HepG2 (cell line): ENCODE measurements around the gene NFATC3. TPM values are rescaled to one million over a fixed set of nuclear protein-coding genes. Genes with fewer than 3 reads are reported as not detected.

ENCODE experiments used
- ATAC-seq: fragments of 200-7000 bp; cut with Tn5 transposase; 3 replicates; pipeline ENCODE4 v1.9.1; 2020; ENCODE audit warnings: mild to moderate bottlenecking, moderate library complexity
- BruUV-seq: library from RNA; stranded (reverse); fragments of 400-500 nt; replicated peaks from 2 replicates; lab custom pipeline; 2021; lab: Mats Ljungman, UMichigan
- CTCF ChIA-PET: fragments of 300-600 bp; formaldehyde crosslinking; extraction: SDS; loops from one replicate; lab custom pipeline; 2021; ENCODE audit warnings: low total read pairs, inconsistent platforms, low intra/inter-chr PET ratio; lab: Yijun Ruan, JAX
- POLR2A ChIA-PET: fragments of 350-600 bp; sonication (Branson Sonifier 250); formaldehyde crosslinking; loops from one replicate; lab custom pipeline; 2020; ENCODE audit warnings: antibody characterized with exemption, inconsistent platforms; lab: Yijun Ruan, JAX
- DNase-seq: peaks from one replicate; pipeline ENCODE4 v3.0.0-alpha.2; 2015; ENCODE audit warnings: low spot score
- FAIRE-seq: peaks from 3 replicates; lab custom pipeline; 2011; peaks lifted over from hg19 to GRCh38; lab: Jason Lieb, UNC
- H2AFZ ChIP-seq: one replicate; pipeline ENCODE4 v1.6.1; 2011; ENCODE audit warnings: low read length, inconsistent platforms
- H3K27ac ChIP-seq: fragments of 300-600 bp; 3 replicates; pipeline ENCODE4 v1.8.0; 2011; ENCODE audit warnings: mixed run types, mild to moderate bottlenecking, mixed read lengths, low read length, inconsistent platforms; ENCODE audit not compliant: insufficient read depth; ENCODE audit errors: extremely low read length
- H3K27me3 ChIP-seq, 2 experiments: fragments of 200-600 bp in 1 of 2; 2 replicates in 1 of 2; 3 replicates in 1 of 2; pipeline versions ENCODE4 v1.6.0 to v1.8.0; 2011; ENCODE audit warnings: low read length in 2 of 2, mild to moderate bottlenecking in 2 of 2, moderate library complexity in 2 of 2, inconsistent platforms in 1 of 2; ENCODE audit not compliant: insufficient read depth in 2 of 2, control insufficient read depth in 1 of 2
- H3K36me3 ChIP-seq, 2 experiments: fragments of 200-600 bp in 1 of 2; replicated peaks in 1 of 2; 2 replicates in 1 of 2; 3 replicates in 1 of 2; pipeline versions ENCODE4 v1.5.1 to v1.8.0; 2011; ENCODE audit warnings: low read length in 2 of 2, inconsistent platforms in 1 of 2; ENCODE audit not compliant: insufficient read depth in 2 of 2, control insufficient read depth in 1 of 2
- H3K4me1 ChIP-seq: 2 replicates; pipeline ENCODE4 v1.5.1; 2012; ENCODE audit warnings: low read length, inconsistent platforms; ENCODE audit not compliant: insufficient read depth
- H3K4me2 ChIP-seq: 2 replicates; pipeline ENCODE4 v1.6.0; 2011; ENCODE audit warnings: low read depth, low read length, inconsistent platforms
- H3K4me3 ChIP-seq, 3 experiments: fragments of 200-600 bp in 1 of 3; sonication (generic), shearing (Covaris generic) in 1 of 3; replicated peaks in 1 of 3; 2 replicates each; pipeline ENCODE4 v1.5.1; 2011 to 2016; ENCODE audit warnings: low read length in 3 of 3, inconsistent platforms in 2 of 3, low read depth in 2 of 3, mild to moderate bottlenecking in 2 of 3, control low read depth in 1 of 3, mixed read lengths in 1 of 3; ENCODE audit not compliant: insufficient read depth in 1 of 3
- H3K79me2 ChIP-seq: one replicate; pipeline ENCODE4 v1.6.1; 2011; ENCODE audit warnings: low read length, inconsistent platforms; ENCODE audit not compliant: insufficient read depth
- H3K9ac ChIP-seq: 2 replicates; pipeline ENCODE4 v1.6.0; 2011; ENCODE audit warnings: mild to moderate bottlenecking, low read depth, low read length, inconsistent platforms; ENCODE audit not compliant: insufficient read depth
- H3K9me3 ChIP-seq: 2 replicates; pipeline ENCODE4 v1.5.1; 2012; ENCODE audit warnings: mild to moderate bottlenecking, low read length
- H4K20me1 ChIP-seq: 2 replicates; pipeline ENCODE4 v1.6.0; 2011; ENCODE audit warnings: inconsistent platforms, mild to moderate bottlenecking, low read length, moderate library complexity; ENCODE audit not compliant: insufficient read depth
- AKAP8 ChIP-seq: sonication (generic); formaldehyde crosslinking; IDR thresholded peaks from 2 replicates; pipeline ENCODE4 v1.5.1; 2020; ENCODE audit warnings: mild to moderate bottlenecking, missing genetic modification reagents
- ATAD3A ChIP-seq: sonication (generic); formaldehyde crosslinking; IDR thresholded peaks from 2 replicates; pipeline ENCODE4 v1.4.0; 2020; ENCODE audit warnings: missing genetic modification reagents
- ATF1 ChIP-seq: IDR thresholded peaks from 2 replicates; pipeline ENCODE4 v1.6.1; 2016; ENCODE audit warnings: mild to moderate bottlenecking, control low read depth
- BORCS8-MEF2B ChIP-seq: sonication (generic); formaldehyde crosslinking; IDR thresholded peaks from 2 replicates; pipeline ENCODE4 v1.8.0; 2022; ENCODE audit warnings: mild to moderate bottlenecking, missing genetic modification reagents
- CCDC6 ChIP-seq: sonication (generic); formaldehyde crosslinking; IDR thresholded peaks from 2 replicates; pipeline ENCODE4 v1.8.1; 2022; ENCODE audit warnings: mild to moderate bottlenecking, missing genetic modification reagents, moderate library complexity
- FIP1L1 ChIP-seq: fragments of 200-400 bp; formaldehyde crosslinking; IDR thresholded peaks from 2 replicates; pipeline ENCODE4 v1.6.1; 2018; ENCODE audit warnings: low read depth, mild to moderate bottlenecking, low read length, moderate library complexity, borderline replicate concordance; ENCODE audit not compliant: insufficient read depth
- GFI1 ChIP-seq: sonication (generic); formaldehyde crosslinking; IDR thresholded peaks from 2 replicates; pipeline ENCODE4 v1.5.0; 2020; ENCODE audit warnings: missing genetic modification reagents, mild to moderate bottlenecking, borderline replicate concordance
- MATR3 ChIP-seq: sonication (generic); formaldehyde crosslinking; IDR thresholded peaks from 2 replicates; pipeline ENCODE4 v1.4.0; 2020; ENCODE audit warnings: missing genetic modification reagents
- MAZ ChIP-seq, 2 experiments: sonication (generic) in 1 of 2; formaldehyde crosslinking in 1 of 2; IDR thresholded peaks; 2 replicates each; pipeline versions ENCODE4 v1.5.0 to v1.6.1; 2012 to 2020; ENCODE audit warnings: low read depth in 2 of 2, mild to moderate bottlenecking in 2 of 2, borderline replicate concordance in 1 of 2, improper control_type of control experiment in 1 of 2, low read length in 1 of 2, missing genetic modification reagents in 1 of 2, moderate library complexity in 1 of 2
- TAF15 ChIP-seq: fragments of 200-400 bp; formaldehyde crosslinking; IDR thresholded peaks from one replicate; pipeline ENCODE4 v1.6.1; 2018; ENCODE audit warnings: mild to moderate bottlenecking, low read depth, low read length; ENCODE audit not compliant: poor library complexity, severe bottlenecking
- ZBTB4 ChIP-seq: sonication (generic); formaldehyde crosslinking; IDR thresholded peaks from 2 replicates; pipeline ENCODE4 v1.4.0; 2020; ENCODE audit warnings: missing genetic modification reagents, mild to moderate bottlenecking, borderline replicate concordance
- ZIK1 ChIP-seq: sonication (generic); formaldehyde crosslinking; IDR thresholded peaks from 2 replicates; pipeline ENCODE4 v1.5.0; 2020; ENCODE audit warnings: mild to moderate bottlenecking, low read depth, missing genetic modification reagents, borderline replicate concordance
- ZNF160 ChIP-seq: sonication (generic); formaldehyde crosslinking; IDR thresholded peaks from 2 replicates; pipeline ENCODE4 v1.8.0; 2022; ENCODE audit warnings: mild to moderate bottlenecking, inconsistent platforms, missing genetic modification reagents
- ZNF451 ChIP-seq: sonication (generic); formaldehyde crosslinking; IDR thresholded peaks from 2 replicates; pipeline ENCODE4 v1.5.0; 2020; ENCODE audit warnings: mild to moderate bottlenecking, missing genetic modification reagents
- WGBS: methylation state at CpG from one replicate; pipeline ENCODE4 v1.1.6; 2017; ENCODE audit warnings: low lambda C conversion rate; 5-methylcytosine and 5-hydroxymethylcytosine counted together
- in situ Hi-C: cut with HindIII; loops from 2 replicates; pipeline ENCODE4 v1.10.0; 2017; ENCODE audit warnings: low pct_unique_long_range_greater_than_20kb; ENCODE audit not compliant: extremely low pct_ligation_motif_present
- intact Hi-C: fragments of 100-400 bp; cut with micrococcal nuclease; formaldehyde crosslinking; loops from one replicate; pipeline ENCODE4 v1.10.0; 2022; ENCODE audit not compliant: unreplicated experiment
- polyA plus RNA-seq, 8 experiments: library from polyadenylated mRNA; depleted of rRNA in 3 of 8; stranded (reverse) in 7 of 8; unstranded in 1 of 8; fragments of >200 nt; fragmentation: Illumina TruSeq in 4 of 8; extraction: Trizol in 4 of 8; gene quantifications; 2 replicates each; pipeline versions ENCODE4 v1.2.1 to v1.2.3, GENCODE V29; 2011 to 2016; ENCODE audit warnings: low read depth in 4 of 8, missing spikeins in 1 of 8, mixed read lengths in 1 of 8; ENCODE audit not compliant: insufficient read depth in 1 of 8
- total RNA-seq, 5 experiments: library from RNA; depleted of rRNA; stranded (reverse); fragments of >200 nt; fragmentation: Illumina TruSeq; extraction: Trizol; gene quantifications; 2 replicates each; pipeline ENCODE4 v1.2.3, GENCODE V29; 2016; ENCODE audit warnings: low read depth in 1 of 5
- TF ChIP-seq, protein P1 (sequence below): sonication (generic); formaldehyde crosslinking; IDR thresholded peaks from 2 replicates; pipeline ENCODE4 v1.5.1; 2020; ENCODE audit warnings: missing genetic modification reagents, mild to moderate bottlenecking, borderline replicate concordance
- TF ChIP-seq, protein P2 (sequence below): sonication (generic); formaldehyde crosslinking; IDR thresholded peaks from 2 replicates; pipeline ENCODE4 v1.4.0; 2020; ENCODE audit warnings: missing genetic modification reagents

The NFATC3 gene
- total and polyA plus RNA-seq, 2 of the 13 experiments (the other 11 are each of a cell fraction or from before 2014, with no cell fraction given), result 52.6 to 62.7 TPM

- ATAC-seq (peak; percentile 81), FAIRE-seq (peak; percentile 72), DNase-seq (peak; percentile 97)
- Histone ChIP-seq H2AFZ (no peak overlapping the region), H3K4me1 (peaks cover 67% of the 10 kb centered on the region), H4K20me1 (peaks cover 29% of the 10 kb centered on the region), H3K4me2 (peak overlapping the region; percentile 98), H3K36me3 (no peaks in the 10 kb centered on the region), H3K27ac (peak overlapping the region; percentile 99), H3K27me3 (no peaks in the 10 kb centered on the region; a peak in 1 of 5 replicates), H3K9ac (peak overlapping the region; percentile 99), H3K4me3 (peak overlapping the region; percentile 79 to 96 (median 90)), H3K9me3 (no peaks in the 10 kb centered on the region), H3K79me2 (peaks cover 40% of the 10 kb centered on the region)
- CTCF ChIA-PET, result no interaction called here
- POLR2A ChIA-PET, result interaction anchor here (0.6 to 4.3 kb wide), 43 partner anchors 9 to 424 kb away, joined by 3 to 100 read pairs (median 5); partner anchors contain the start of genes ACD, DDX28, DPEP2 and DUS2
- intact Hi-C loops (loop anchor here (5.0 to 10.0 kb wide), 3 partner anchors 43 to 1060 kb away; partner anchors contain the start of gene CBFB), in situ Hi-C loops (loop anchor here (10.0 kb wide), 2 partner anchors 150 to 250 kb away; partner anchors contain the start of gene ESRP2)
- no TSS peak for BruUV-seq
- 0% methylated on average over 18 of the region's 45 CpGs for WGBS
- no peak for TF ChIP-seq ATAD3A (CRISPR knock-in tag)
- no peak for TF ChIP-seq MATR3 (CRISPR knock-in tag)
- peak; percentile 74; the same call in 1 of the 2 replicates for TF ChIP-seq AKAP8 (CRISPR knock-in tag)
- peak; percentile 97 for TF ChIP-seq GFI1
- TF ChIP-seq MAZ (IDR thresholded peaks at IDR 0.05; ENCODE audit: borderline replicate concordance, low read depth, low read length), result peak; percentile 91
- peak; percentile 98 for TF ChIP-seq MAZ (CRISPR knock-in tag; IDR thresholded peaks at IDR 0.05; ENCODE audit: low read depth)
- TF ChIP-seq FIP1L1, result 0 out of 2 replicates have a peak, but pooled peaks have one; percentile 47
- TF ChIP-seq ZBTB4 (CRISPR knock-in tag), result peak; percentile 95
- peak; percentile 81 for TF ChIP-seq ZNF160 (CRISPR knock-in tag)
- TF ChIP-seq, protein P1, sequence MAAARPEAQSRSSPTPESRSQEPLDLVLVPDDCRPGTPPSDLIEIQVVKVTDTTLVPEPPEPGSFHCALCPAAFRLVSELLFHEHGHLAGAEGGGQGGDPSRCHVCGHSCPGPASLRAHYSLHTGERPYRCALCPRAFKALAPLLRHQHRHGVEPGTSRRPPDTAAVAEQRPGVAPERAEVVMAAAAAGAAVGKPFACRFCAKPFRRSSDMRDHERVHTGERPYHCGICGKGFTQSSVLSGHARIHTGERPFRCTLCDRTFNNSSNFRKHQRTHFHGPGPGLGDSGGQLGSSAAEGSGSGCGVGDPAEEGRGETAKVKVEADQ, result peak; percentile 91; the same call in 1 of the 2 replicates
- peak; percentile 93; the same call in 1 of the 2 replicates for TF ChIP-seq CCDC6 (CRISPR knock-in tag)
- peak; percentile 89; the same call in 1 of the 2 replicates for TF ChIP-seq ZIK1 (CRISPR knock-in tag)
- TF ChIP-seq ATF1, result no peak
- peak; percentile 73 for TF ChIP-seq ZNF451 (CRISPR knock-in tag)
- peak; percentile 99 for TF ChIP-seq BORCS8-MEF2B (CRISPR knock-in tag)
- TF ChIP-seq, protein P2, sequence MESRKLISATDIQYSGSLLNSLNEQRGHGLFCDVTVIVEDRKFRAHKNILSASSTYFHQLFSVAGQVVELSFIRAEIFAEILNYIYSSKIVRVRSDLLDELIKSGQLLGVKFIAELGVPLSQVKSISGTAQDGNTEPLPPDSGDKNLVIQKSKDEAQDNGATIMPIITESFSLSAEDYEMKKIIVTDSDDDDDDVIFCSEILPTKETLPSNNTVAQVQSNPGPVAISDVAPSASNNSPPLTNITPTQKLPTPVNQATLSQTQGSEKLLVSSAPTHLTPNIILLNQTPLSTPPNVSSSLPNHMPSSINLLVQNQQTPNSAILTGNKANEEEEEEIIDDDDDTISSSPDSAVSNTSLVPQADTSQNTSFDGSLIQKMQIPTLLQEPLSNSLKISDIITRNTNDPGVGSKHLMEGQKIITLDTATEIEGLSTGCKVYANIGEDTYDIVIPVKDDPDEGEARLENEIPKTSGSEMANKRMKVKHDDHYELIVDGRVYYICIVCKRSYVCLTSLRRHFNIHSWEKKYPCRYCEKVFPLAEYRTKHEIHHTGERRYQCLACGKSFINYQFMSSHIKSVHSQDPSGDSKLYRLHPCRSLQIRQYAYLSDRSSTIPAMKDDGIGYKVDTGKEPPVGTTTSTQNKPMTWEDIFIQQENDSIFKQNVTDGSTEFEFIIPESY (CRISPR knock-in tag), result peak; percentile 24; the same call in 1 of the 2 replicates
- peak; percentile 87 for TF ChIP-seq TAF15
Measured at GRCh38 chr16:68084504-68085258, 489 bp upstream of the NFATC3 start.
